ENCODE results near the gene ACTR1A. TPM values are rescaled to one million over a fixed set of nuclear protein-coding genes. Genes with fewer than 3 reads are reported as not detected.

The ACTR1A gene
- total and polyA plus RNA-seq, 9 of the 15 experiments (the other 6 are each of a cell fraction or from before 2014, with no cell fraction given) = 36.3 to 77.2 (median 49.6) TPM

GRCh38 chr10:102540023-102540422, 37.5 kb upstream of the ACTR1A start:
- no peaks in the 10 kb centered on the region for H3K9me3 ChIP-seq (replicated peaks; ENCODE audit: control insufficient read depth, insufficient read depth, low read depth, low read length)
- no peak overlapping the region for H3K27ac ChIP-seq (ENCODE audit: extremely low read depth, low read depth, low read length)
- 0% methylated on average over 1 of the region's 1 CpG for WGBS (ENCODE audit: insufficient coverage, low coverage, missing lambda C conversion rate)
- no peaks in the 10 kb centered on the region; a peak in 1 of 5 replicates for H3K4me1 ChIP-seq (replicated peaks in 1 of 2; ENCODE audit: control insufficient read depth in 2 of 2, insufficient read depth in 2 of 2, low read length in 2 of 2)
- no peak overlapping the region for H3K9ac ChIP-seq (ENCODE audit: insufficient read depth in 1 of 2, low read depth in 2 of 2, low read length in 2 of 2)
- no peak overlapping the region for H3K4me3 ChIP-seq
- no peaks in the 10 kb centered on the region for H3K9me1 ChIP-seq (ENCODE audit: control insufficient read depth, insufficient read depth, low read length)
- TF ChIP-seq SMAD4 (CRISPR knock-in tag; conservative IDR thresholded peaks at IDR 0.05) (no peak), RAD21 (CRISPR knock-in tag; conservative IDR thresholded peaks at IDR 0.05 in 1 of 2, IDR thresholded peaks at IDR 0.05 in 1 of 2) (peak in 1 of 2 experiments; percentile 38; a peak in 2 of 4 replicates), CTCF (IDR thresholded peaks at IDR 0.05 in 2 of 3, conservative IDR thresholded peaks at IDR 0.05 in 1 of 3; ENCODE audit: insufficient read depth in 2 of 3, low read depth in 1 of 3, low read length in 3 of 3) (peak; percentile 11 to 50 (median 41); a peak in 3 of 6 replicates)
- in situ Hi-C loops (cut with MboI) = no loop called here
- ATAC-seq (peak; percentile 94), DNase-seq (ENCODE audit: extremely low read depth in 1 of 4, low spot score in 3 of 4) (peak; percentile 23 to 39 (median 31)), FAIRE-seq (peak; percentile 71)
- no peak overlapping the region for H3K4me2 ChIP-seq (ENCODE audit: insufficient read depth, low read length)
- H2AFZ ChIP-seq (ENCODE audit: low read depth, low read length) = no peak overlapping the region
- CTCF ChIA-PET (ENCODE audit: low intra/inter-chr PET ratio) = no interaction called here
- no TSS peak for BruUV-seq (replicated peaks)
- POLR2A ChIA-PET = no interaction called here
- H3K27me3 ChIP-seq (ENCODE audit: control insufficient read depth in 2 of 2, insufficient read depth in 2 of 2, low read length in 2 of 2) = no peaks in the 10 kb centered on the region
- H3K36me3 ChIP-seq (ENCODE audit: control insufficient read depth, insufficient read depth, low read length) = no peaks in the 10 kb centered on the region
- H3K79me2 ChIP-seq (ENCODE audit: control insufficient read depth, insufficient read depth, low read length) = no peaks in the 10 kb centered on the region
- H4K20me1 ChIP-seq (replicated peaks; ENCODE audit: control insufficient read depth, insufficient read depth, low read length) = no peaks in the 10 kb centered on the region
- intact Hi-C loops (cut with micrococcal nuclease) = loop anchor here (2.0 kb wide), 1 partner anchor 37 kb away; the partner anchor contains the start of genes ACTR1A and SUFU
